Immature natural killer cell (primary cell): ENCODE data around the gene THSD4. TPM values are rescaled to one million over a fixed set of nuclear protein-coding genes. Genes with fewer than 3 reads are reported as not detected.
"Not testable (repeated sequence)": the region's sequence is repeated elsewhere in the genome, so short reads cannot be mapped to it uniquely, and the experiment has no call there.

Source experiments
- DNase-seq, 3 donors: peaks; one replicate each; pipeline ENCODE4 v3.0.0; 2022; ENCODE audit warnings: mixed read lengths in 1 of 3
- H3K27ac Mint-ChIP-seq, 6 donors: one replicate each; pipeline ENCODE4 v1.8.0; 2020; ENCODE audit warnings: mixed read lengths in 6 of 6, mild to moderate bottlenecking in 5 of 6, inconsistent platforms in 4 of 6, moderate library complexity in 3 of 6
- H3K27me3 Mint-ChIP-seq, 3 donors: one replicate each; pipeline ENCODE4 v1.8.0; 2020 to 2021; ENCODE audit warnings: low read depth in 3 of 3, mild to moderate bottlenecking in 3 of 3, mixed read lengths in 3 of 3, moderate library complexity in 3 of 3, inconsistent platforms in 1 of 3
- H3K36me3 Mint-ChIP-seq, 3 donors: one replicate each; pipeline ENCODE4 v1.8.0; 2020; ENCODE audit warnings: mixed read lengths in 3 of 3, inconsistent platforms in 2 of 3, mild to moderate bottlenecking in 2 of 3
- H3K4me1 Mint-ChIP-seq, 2 donors: one replicate each; pipeline ENCODE4 v1.8.0; 2020; ENCODE audit warnings: inconsistent platforms in 2 of 2, mild to moderate bottlenecking in 2 of 2, mixed read lengths in 2 of 2, moderate library complexity in 1 of 2
- H3K4me3 Mint-ChIP-seq, 5 donors: one replicate each; pipeline ENCODE4 v1.8.0; 2020; ENCODE audit warnings: mild to moderate bottlenecking in 5 of 5, mixed read lengths in 5 of 5, inconsistent platforms in 3 of 5, moderate library complexity in 3 of 5
- H3K9me3 Mint-ChIP-seq, 6 donors: one replicate each; pipeline ENCODE4 v1.8.0; 2020; ENCODE audit warnings: mild to moderate bottlenecking in 6 of 6, mixed read lengths in 6 of 6, inconsistent platforms in 4 of 6, moderate library complexity in 3 of 6
- polyA plus RNA-seq, 3 donors: library from polyadenylated mRNA; unstranded; fragments of 300-500 nt; fragmentation: Illumina TruSeq; gene quantifications; one replicate each; pipeline ENCODE4 v1.2.3, GENCODE V29; 2021

The THSD4 gene
- polyA plus RNA-seq, 3 donors from 2014 or later: not detected

DNA sequence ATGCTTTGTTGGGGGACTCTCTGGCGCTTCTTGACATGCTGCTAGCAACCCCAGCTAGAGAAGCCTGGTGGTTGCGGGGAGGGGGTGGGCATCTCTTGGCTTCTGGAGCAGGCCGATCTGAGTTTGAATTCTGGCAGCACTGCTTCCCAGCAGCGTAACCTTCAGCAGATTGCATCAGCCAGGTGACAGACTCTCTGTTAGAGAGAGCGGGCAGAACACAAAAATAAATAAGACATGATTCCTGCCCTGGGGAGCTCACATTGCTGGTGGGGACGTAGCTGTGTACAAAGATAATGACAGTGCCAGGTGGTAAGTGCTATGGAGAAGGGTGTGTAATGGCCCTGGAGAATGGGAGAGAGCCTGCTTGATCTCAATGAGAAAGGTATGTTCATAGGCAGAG, 87.4 kb downstream of the THSD4 start:
- H3K9me3 Mint-ChIP-seq: no peaks in the 10 kb centered on the region
- DNase-seq: no peak
- H3K27me3 Mint-ChIP-seq: peaks cover 2 to 8% (median 2%) of the 10 kb centered on the region in 3 donors
- H3K4me3 Mint-ChIP-seq: no peak overlapping the region
- H3K4me1 Mint-ChIP-seq: no peaks in the 10 kb centered on the region
- H3K36me3 Mint-ChIP-seq: no peaks in the 10 kb centered on the region
- no peak overlapping the region for H3K27ac Mint-ChIP-seq

DNA sequence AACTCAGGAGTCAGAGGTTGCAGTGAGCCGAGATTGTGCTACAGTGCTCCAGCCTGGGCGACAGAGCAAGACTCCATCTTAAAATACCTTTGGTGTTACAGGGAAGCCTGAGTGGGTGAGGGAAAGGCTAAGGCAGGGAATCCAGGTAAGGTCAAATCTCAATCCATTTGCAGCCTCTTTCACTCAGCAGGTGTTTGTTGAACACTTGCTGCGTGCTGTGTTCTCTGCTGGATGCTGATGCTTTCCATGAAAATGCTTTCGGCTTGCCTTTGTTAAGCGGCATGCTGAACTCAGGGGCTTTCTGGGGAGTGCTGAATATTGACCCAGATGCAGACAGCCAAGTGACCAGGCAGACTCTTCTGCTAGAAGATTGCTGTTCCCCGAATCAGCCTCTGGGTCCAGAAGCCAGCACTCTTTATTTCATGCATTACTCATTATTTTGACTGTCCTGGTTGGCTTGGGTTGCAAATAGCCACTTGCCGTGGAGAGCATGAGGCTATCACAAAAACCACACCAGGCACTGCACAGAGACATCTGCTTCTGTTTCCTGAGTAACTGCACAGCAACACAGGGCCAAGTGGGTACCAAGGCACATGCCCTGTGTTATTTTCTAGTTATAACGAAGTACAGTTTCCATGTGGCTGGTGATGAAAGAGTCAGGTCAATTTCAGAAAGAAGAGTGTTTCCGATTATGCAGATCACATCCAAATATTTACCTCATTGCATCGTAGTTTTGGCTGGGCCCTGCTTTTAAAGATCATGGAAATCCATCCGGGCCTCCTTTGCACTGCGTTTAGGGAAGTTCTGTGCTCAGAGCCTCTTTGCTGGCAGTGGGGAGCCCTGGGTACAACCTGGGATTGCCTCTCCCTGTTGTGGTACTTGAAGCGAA, 88.6 kb downstream of the THSD4 start:
- Mint-ChIP-seq H3K4me1 (no peaks in the 10 kb centered on the region), H3K4me3 (no peak overlapping the region), H3K27me3 (peaks cover 2 to 8% (median 6%) of the 10 kb centered on the region in 3 donors), H3K9me3 (no peaks in the 10 kb centered on the region), H3K27ac (no peak overlapping the region), H3K36me3 (no peaks in the 10 kb centered on the region)
- DNase-seq: no peak

DNA sequence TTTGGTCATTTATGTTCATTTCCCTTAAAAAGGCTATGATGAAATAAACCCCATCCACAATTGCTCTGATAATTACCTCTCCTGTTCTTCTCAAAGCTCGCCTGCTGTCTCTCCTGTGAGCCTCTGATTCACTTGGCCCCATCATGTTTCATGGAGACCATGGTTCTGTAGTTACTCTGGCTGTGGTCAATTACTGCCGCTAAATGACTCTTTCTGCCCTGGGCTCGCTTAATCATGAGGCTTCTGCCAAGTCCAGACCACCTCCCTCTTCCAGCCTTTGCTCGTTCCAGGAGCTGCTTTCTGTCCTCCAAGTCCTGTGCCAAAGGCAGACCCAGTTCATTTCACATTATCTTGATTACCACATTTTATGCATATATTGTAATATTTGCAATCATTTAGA, 91.9 kb downstream of the THSD4 start:
- DNase-seq: no peak
- Mint-ChIP-seq H3K36me3 (no peaks in the 10 kb centered on the region), H3K27ac (no peak overlapping the region), H3K4me3 (no peak overlapping the region), H3K9me3 (no peaks in the 10 kb centered on the region), H3K27me3 (peaks cover 0 to 8% (median 7%) of the 10 kb centered on the region in 3 donors), H3K4me1 (no peaks in the 10 kb centered on the region)

DNA sequence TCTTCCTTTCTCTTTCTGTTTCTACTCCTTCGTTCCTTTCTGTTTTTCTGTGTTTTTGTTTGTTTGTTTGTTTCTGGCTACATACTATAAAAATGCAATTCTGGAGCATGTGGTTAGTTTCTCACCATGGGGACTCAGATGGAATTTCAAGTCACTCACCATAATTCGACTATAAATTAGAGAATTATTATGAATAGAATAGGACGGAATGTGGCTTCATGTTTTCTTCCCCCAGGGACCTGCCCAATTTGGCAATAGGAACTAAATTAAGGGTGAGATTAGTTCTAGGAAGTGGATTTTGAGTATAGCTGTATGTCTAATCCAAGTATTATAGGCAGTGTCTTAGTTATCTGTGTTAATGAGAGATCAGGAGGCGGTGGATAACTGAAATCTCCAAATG, 96.9 kb downstream of the THSD4 start:
- Mint-ChIP-seq H3K9me3 (no peaks in the 10 kb centered on the region), H3K27ac (no peak overlapping the region), H3K4me3 (no peak overlapping the region), H3K36me3 (no peaks in the 10 kb centered on the region), H3K4me1 (no peaks in the 10 kb centered on the region), H3K27me3 (peaks cover 2 to 17% (median 9%) of the 10 kb centered on the region in 3 donors)
- DNase-seq: no peak

DNA sequence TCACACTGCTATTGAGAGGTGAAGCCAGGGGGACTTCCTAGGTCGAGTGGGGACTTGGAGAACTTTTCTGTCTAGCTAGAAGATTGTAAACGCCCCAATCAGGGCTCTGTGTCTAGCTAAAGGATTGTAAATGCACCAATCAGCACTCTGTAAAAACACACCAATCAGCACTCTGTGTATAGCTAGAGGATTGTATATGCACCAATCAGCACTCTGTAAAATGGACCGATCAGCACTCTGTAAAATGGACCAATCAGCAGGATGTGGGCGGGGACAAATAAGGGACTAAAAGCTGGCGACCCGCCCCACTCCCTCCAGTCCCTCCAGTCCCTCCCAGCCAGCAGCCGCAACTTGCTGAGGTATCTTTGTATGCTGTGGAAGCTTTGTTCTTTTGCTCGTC, 98.7 kb downstream of the THSD4 start:
- H3K9me3 Mint-ChIP-seq, H3K36me3 Mint-ChIP-seq, H3K4me3 Mint-ChIP-seq, H3K27ac Mint-ChIP-seq, DNase-seq, H3K4me1 Mint-ChIP-seq: not testable (repeated sequence)
- peaks cover 2 to 17% (median 9%) of the 10 kb centered on the region in 3 donors for H3K27me3 Mint-ChIP-seq

DNA sequence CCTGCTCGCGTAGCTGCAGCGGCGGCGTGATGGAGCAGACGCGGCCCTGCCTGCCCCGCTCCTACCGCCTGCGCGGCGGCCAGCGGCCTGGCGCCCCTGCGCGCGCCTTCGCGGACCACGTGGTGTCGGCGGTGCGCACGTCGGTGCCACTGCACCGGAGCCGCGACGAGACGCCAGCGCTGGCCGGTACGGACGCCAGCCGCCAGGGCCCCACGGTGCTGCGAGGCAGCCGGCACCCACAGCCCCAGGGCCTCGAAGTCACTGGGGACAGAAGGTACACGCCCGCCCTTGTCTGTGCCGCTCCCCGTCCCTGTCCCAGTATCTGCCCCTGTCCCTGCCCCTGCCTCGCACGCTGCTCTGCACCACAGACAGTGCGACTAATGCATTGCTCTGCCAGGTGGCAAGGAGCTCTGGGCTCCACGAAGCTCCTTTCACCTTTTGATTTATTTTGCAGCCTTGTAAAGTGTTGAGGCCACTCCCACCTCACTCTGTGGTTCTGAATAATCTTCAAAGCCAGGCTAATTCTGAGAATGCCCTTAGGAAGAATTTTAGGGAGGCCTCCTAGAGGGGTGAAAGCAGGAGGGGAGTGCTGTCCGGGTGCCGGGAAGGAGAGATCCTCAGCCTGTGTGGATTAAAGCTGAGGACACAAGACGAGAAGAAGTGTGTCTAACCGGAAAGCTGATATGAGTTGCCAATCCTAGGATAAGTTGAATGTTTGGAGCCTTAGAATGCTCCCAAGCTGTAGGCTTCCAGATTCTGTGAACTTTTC, 100.0 kb downstream of the THSD4 start:
- H3K27me3 Mint-ChIP-seq: peaks cover 2 to 11% (median 8%) of the 10 kb centered on the region in 3 donors
- no peak overlapping the region for H3K27ac Mint-ChIP-seq
- no peak overlapping the region for H3K4me3 Mint-ChIP-seq
- no peaks in the 10 kb centered on the region for H3K9me3 Mint-ChIP-seq
- no peaks in the 10 kb centered on the region for H3K4me1 Mint-ChIP-seq
- H3K36me3 Mint-ChIP-seq: no peaks in the 10 kb centered on the region
- DNase-seq: no peak

DNA sequence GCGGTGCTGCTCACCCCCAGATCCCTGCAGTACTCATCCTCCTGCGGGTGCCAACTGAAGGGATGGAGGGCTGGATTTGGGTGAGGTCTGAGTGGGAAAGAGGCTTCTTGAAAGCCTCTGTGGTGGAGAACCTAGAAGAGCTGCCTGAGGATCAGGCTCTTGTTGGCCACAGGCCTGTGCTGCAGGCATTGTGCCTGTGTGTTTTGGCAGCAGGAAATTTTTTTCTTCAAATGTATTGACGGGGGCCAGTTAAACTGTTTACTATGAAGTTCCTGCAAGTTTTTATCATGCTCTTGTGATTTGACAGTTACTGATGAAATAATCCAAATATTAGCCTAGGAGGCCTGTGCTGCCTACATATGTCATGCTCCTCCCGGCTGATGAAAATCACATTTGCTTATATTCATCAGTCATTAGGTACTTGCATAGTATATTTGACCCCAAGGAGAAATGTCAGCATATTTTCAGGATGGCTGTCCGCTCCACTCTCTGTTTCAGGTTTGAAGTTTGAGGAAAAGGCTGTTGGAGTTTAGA, 103.1 kb downstream of the THSD4 start:
- Mint-ChIP-seq H3K9me3 (no peaks in the 10 kb centered on the region), H3K4me3 (no peak overlapping the region), H3K27me3 (peaks cover 4 to 8% (median 6%) of the 10 kb centered on the region in 3 donors), H3K27ac (no peak overlapping the region), H3K36me3 (no peaks in the 10 kb centered on the region), H3K4me1 (no peaks in the 10 kb centered on the region)
- DNase-seq: no peak

DNA sequence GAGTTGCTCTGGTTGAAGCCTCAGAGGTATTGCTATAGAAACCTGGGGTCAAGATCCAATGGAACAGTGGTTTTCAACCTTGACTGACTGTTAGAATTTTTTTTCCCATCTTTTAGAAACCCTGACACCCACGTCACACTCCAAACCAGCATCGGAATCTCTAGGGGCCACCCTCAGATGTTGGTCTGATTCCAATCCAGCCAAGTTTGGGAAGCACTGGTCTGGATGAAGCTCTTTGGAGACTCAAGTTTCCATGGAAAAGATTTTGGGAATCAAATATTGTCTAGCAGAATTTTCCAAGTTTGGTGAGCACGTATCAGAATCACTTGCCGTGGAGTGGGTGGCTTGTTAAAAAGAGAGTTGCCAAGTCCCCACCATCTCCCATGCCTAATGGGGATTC, 103.8 kb downstream of the THSD4 start:
- Mint-ChIP-seq H3K4me1 (no peaks in the 10 kb centered on the region), H3K4me3 (no peak overlapping the region), H3K9me3 (no peaks in the 10 kb centered on the region), H3K27me3 (peaks cover 2 to 10% (median 6%) of the 10 kb centered on the region in 3 donors), H3K36me3 (no peaks in the 10 kb centered on the region), H3K27ac (no peak overlapping the region)
- no peak for DNase-seq

DNA sequence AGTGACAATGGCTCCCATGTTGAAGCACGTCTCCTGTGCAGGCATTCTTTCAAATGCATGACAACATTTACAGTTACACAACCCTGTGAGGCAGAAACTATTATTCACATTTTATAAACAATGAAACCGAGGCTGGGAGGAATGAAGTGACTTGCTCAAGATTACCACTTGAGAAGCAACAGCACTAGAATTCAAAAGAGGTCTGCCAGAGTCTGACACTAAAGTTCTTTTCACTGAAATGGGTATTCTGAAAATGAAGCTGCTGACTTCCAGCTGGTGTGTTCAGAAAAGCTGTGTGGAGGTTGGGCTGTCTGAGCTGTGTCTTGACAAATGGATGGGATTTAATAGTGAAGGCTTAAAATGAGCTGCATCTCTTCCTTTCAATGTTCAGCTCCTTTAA, 104.4 kb downstream of the THSD4 start:
- no peak overlapping the region for H3K27ac Mint-ChIP-seq
- H3K9me3 Mint-ChIP-seq: no peaks in the 10 kb centered on the region
- H3K27me3 Mint-ChIP-seq: peaks cover 2 to 10% (median 6%) of the 10 kb centered on the region in 3 donors
- H3K4me3 Mint-ChIP-seq: no peak overlapping the region
- no peak for DNase-seq
- no peaks in the 10 kb centered on the region for H3K36me3 Mint-ChIP-seq
- no peaks in the 10 kb centered on the region for H3K4me1 Mint-ChIP-seq

DNA sequence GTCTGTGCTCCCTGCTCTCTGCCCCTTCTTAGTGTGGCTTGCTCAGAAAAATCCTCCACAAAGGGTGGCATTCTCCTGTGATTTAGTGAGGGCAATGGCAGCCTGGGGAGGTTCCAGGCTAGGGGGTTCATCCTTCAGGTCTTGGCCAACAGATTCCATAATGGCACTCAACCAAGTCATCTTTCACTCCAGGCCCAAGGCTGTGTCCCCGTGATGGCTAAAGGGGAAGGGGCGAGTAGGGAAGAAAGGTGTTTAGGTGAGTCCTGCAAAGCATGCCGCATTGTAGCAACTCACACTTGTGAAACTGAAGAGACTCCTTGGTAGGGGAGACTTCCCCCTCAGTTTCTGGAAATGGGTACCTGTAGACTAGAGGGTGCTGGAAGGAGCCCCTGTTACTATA, 105.6 kb downstream of the THSD4 start:
- DNase-seq: no peak
- H3K9me3 Mint-ChIP-seq: peaks cover 0 to 1% (median 0%) of the 10 kb centered on the region in 6 donors
- H3K4me3 Mint-ChIP-seq: no peak overlapping the region
- peaks cover 2 to 8% (median 5%) of the 10 kb centered on the region in 3 donors for H3K27me3 Mint-ChIP-seq
- H3K27ac Mint-ChIP-seq: no peak overlapping the region
- H3K36me3 Mint-ChIP-seq: no peaks in the 10 kb centered on the region
- no peaks in the 10 kb centered on the region for H3K4me1 Mint-ChIP-seq

DNA sequence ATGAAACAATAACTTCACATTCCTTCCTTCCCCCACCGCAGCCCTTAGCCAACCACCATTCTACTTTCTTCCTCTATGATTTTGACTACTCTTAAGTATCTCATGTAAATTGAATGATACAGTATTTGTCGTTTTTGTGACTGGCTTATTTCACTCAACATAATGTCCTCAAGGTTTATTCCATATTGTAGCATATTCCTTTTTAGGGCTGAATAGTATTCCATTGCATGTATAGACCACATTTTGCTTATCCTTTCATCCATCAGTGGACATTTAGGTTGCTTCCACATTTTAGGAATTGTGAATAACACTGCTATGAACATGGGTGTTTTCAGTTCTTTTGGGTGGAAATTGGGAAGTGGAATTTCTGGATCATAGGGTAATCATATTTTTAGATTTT, 106.1 kb downstream of the THSD4 start:
- H3K4me3 Mint-ChIP-seq: no peak overlapping the region
- peaks cover 0 to 2% (median 0%) of the 10 kb centered on the region in 6 donors for H3K9me3 Mint-ChIP-seq
- H3K27ac Mint-ChIP-seq: no peak overlapping the region
- no peaks in the 10 kb centered on the region for H3K36me3 Mint-ChIP-seq
- no peaks in the 10 kb centered on the region for H3K4me1 Mint-ChIP-seq
- peaks cover 2 to 9% (median 5%) of the 10 kb centered on the region in 3 donors for H3K27me3 Mint-ChIP-seq
- no peak for DNase-seq

DNA sequence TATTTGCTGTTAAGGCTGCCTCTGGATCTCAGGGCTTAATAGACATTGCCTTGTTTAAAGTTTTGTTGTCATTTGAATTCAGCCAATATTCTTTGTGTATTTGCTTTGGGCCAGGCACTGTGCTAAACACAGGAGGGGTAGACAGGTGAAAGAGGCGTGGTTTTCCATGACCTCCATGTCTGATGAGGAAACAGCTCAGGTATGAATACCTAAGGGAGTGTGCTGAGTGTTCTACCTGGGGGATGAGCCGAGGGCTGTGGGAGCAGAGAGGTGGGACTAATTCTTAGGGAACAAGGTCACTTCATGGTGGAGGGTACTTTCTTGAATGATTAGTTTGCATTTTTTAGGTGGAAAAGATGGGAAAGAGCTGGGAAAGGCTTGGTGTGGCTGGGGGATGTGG, 108.2 kb downstream of the THSD4 start:
- Mint-ChIP-seq H3K27me3 (peaks cover 2 to 5% (median 3%) of the 10 kb centered on the region in 3 donors), H3K27ac (no peak overlapping the region), H3K4me3 (no peak overlapping the region), H3K9me3 (peaks cover 0 to 2% (median 0%) of the 10 kb centered on the region in 6 donors), H3K36me3 (no peaks in the 10 kb centered on the region), H3K4me1 (no peaks in the 10 kb centered on the region)
- DNase-seq: no peak

DNA sequence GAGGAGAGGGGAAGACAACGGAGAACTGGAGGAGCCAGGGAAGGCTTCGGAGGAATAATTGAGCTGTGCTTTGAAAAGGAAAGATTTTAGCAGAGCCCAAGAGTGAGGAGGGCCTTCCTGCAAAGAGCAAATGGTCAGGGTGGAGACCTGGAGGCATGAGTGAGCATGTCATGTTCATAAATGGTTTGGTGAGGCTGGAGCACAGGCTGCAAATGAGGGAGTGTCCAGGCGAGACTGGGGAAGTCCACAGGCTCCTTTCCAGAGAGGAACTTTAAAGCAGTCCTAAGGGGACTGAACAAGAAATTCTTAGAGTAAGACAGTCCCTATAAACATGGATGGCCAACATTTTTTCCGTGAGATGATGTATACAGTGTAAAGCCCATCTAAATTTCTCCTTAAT, 108.8 kb downstream of the THSD4 start:
- no peak overlapping the region for H3K4me3 Mint-ChIP-seq
- H3K27me3 Mint-ChIP-seq: peaks cover 2 to 5% (median 2%) of the 10 kb centered on the region in 3 donors
- DNase-seq: no peak
- no peaks in the 10 kb centered on the region for H3K4me1 Mint-ChIP-seq
- peaks cover 0 to 2% (median 0%) of the 10 kb centered on the region in 6 donors for H3K9me3 Mint-ChIP-seq
- H3K36me3 Mint-ChIP-seq: no peaks in the 10 kb centered on the region
- no peak overlapping the region for H3K27ac Mint-ChIP-seq

DNA sequence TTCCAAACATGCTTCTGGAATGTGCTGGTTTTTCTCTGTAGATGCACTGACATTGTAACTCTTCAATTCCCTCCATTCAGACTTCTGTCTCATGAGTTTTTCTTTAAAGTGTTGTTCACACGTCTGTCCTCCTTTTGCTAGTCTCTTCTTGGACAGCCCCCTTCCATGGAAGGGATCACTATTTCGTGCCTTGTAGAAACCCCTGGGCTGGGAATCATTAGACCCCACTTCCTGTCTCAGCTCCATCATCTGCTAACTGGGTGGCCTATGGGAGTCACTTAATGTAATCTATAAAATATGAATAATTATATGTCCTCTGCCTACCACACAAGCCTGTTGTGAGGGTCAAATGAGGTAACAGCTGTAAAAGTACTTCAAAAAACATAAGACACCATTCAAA, 110.6 kb downstream of the THSD4 start:
- H3K4me3 Mint-ChIP-seq: no peak overlapping the region
- peaks cover 2 to 5% (median 2%) of the 10 kb centered on the region in 3 donors for H3K27me3 Mint-ChIP-seq
- DNase-seq: no peak
- no peaks in the 10 kb centered on the region for H3K36me3 Mint-ChIP-seq
- H3K4me1 Mint-ChIP-seq: no peaks in the 10 kb centered on the region
- H3K27ac Mint-ChIP-seq: no peak overlapping the region
- H3K9me3 Mint-ChIP-seq: peaks cover 0 to 2% (median 0%) of the 10 kb centered on the region in 6 donors
